Measurements from ENCODE around the gene DLX4.
A peak's percentile ranks its signal among the peaks of the same experiment; 100 is the strongest.

DLX4 gene

GRCh38 chr17:49970498-49970897 lies 1.5 kb downstream of the DLX4 start:
- no peak for DNase-seq

- DNase-seq: no peak
These were observed 2.3 kb downstream of the DLX4 start for GRCh38 chr17:49971199-49971847.

GRCh38 chr17:49971848-49972485 lies 3.0 kb downstream of the DLX4 start:
- DNase-seq: no peak

- DNase-seq: no peak
These were observed 3.7 kb downstream of the DLX4 start for GRCh38 chr17:49972486-49973270.

- DNase-seq: no peak
These were observed 4.3 kb downstream of the DLX4 start for GRCh38 chr17:49973271-49973615.

GRCh38 chr17:49975531-49975930 lies 6.5 kb downstream of the DLX4 start:
- no peak for DNase-seq

- DNase-seq: peak; percentile 42
These were observed 7.3 kb downstream of the DLX4 start for GRCh38 chr17:49976163-49976827.

- DNase-seq: no peak
These were observed 7.8 kb downstream of the DLX4 start for GRCh38 chr17:49976828-49977202.

GRCh38 chr17:49977463-49978389 lies 8.7 kb downstream of the DLX4 start:
- peak; percentile 19 for DNase-seq

GRCh38 chr17:49978501-49978900 lies 9.5 kb downstream of the DLX4 start:
- no peak for DNase-seq

- DNase-seq: no peak
These were observed 10.9 kb downstream of the DLX4 start for GRCh38 chr17:49979748-49980479.

- DNase-seq: peak; percentile 42
These were observed 11.8 kb downstream of the DLX4 start for GRCh38 chr17:49980703-49981197.

- DNase-seq: no peak
These were observed 15.3 kb downstream of the DLX4 start for GRCh38 chr17:49984283-49984682.

GRCh38 chr17:49984776-49985175 lies 15.8 kb downstream of the DLX4 start:
- no peak for DNase-seq

GRCh38 chr17:49985310-49985990 lies 16.5 kb downstream of the DLX4 start:
- no peak for DNase-seq

GRCh38 chr17:49986396-49987289 lies 17.7 kb downstream of the DLX4 start:
- DNase-seq: no peak

GRCh38 chr17:49987290-49987585 lies 18.2 kb downstream of the DLX4 start:
- no peak for DNase-seq

- peak; percentile 82 for DNase-seq
These were observed 18.9 kb downstream of the DLX4 start for GRCh38 chr17:49987681-49988441.

GRCh38 chr17:49989518-49989880 lies 20.5 kb downstream of the DLX4 start:
- DNase-seq: no peak

All from NCI-H1105 (cell line).